Astrocyte of the spinal cord (primary cell): ENCODE results near the gene FAT1.

ENCODE experiments used
- DNase-seq: peaks from one replicate; pipeline ENCODE4 v3.0.0; 2011; ENCODE audit warnings: low read depth, low spot score
- H3K4me3 ChIP-seq: 2 replicates; pipeline ENCODE4 v1.5.1; 2011; ENCODE audit warnings: low read depth, mild to moderate bottlenecking, low read length, moderate library complexity
- in situ Hi-C: cut with HindIII; loops from 2 replicates; pipeline ENCODE4 v1.10.0; 2017; ENCODE audit warnings: low sequenced_read_pairs
- TF ChIP-seq, protein P1 (sequence below): IDR thresholded peaks from 2 replicates; pipeline ENCODE4 v1.5.1; 2012; ENCODE audit warnings: low read depth, mild to moderate bottlenecking, low read length, inconsistent platforms

FAT1 gene

DNA sequence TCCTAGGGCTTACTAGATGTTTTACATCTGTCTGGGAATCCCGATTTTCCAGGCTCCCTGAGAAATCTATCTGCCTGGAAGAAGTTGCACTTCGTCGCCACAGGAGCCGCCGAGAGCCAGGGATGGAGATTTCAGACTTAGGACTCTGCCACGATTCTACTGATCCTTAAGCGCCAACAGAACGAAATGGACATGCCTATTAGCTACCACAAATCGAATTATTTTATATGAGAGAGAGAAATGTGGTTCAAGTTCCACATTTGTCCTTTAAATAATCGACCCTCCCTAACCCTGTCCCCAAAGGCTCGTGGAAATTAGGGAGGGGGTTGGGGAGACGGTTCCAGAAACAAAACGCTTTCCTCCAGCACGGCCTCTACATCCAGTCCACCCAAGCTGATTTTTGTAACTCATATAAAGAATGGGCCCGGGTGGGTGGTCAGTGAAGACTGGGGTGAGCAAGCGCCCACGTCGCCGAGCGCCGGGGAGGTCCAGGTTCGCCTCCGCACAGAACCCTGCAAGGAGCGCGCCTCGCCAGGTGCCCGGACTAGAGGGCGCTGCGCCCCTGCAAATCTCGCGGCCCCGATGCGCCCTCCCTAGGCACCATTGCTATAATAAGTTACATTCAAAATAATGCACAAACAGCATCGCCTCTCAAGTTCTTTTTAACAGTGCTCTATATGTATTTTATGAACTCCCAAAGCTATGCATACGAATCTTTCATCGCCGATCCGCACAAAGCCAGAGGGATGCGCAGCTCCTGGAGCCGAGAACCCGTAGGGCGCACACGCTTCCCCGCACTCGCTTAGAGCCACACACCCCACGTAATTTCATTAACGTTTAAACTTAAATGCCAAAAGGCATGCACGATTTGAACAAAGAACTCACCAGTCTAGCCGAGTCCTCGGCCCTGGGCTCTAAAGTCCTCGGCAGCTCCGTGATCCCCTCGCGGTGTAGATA, 2.1 kb upstream of the FAT1 start:
- in situ Hi-C loops, result no loop called here
- peak overlapping the region; percentile 96 for H3K4me3 ChIP-seq
- TF ChIP-seq, protein P1, sequence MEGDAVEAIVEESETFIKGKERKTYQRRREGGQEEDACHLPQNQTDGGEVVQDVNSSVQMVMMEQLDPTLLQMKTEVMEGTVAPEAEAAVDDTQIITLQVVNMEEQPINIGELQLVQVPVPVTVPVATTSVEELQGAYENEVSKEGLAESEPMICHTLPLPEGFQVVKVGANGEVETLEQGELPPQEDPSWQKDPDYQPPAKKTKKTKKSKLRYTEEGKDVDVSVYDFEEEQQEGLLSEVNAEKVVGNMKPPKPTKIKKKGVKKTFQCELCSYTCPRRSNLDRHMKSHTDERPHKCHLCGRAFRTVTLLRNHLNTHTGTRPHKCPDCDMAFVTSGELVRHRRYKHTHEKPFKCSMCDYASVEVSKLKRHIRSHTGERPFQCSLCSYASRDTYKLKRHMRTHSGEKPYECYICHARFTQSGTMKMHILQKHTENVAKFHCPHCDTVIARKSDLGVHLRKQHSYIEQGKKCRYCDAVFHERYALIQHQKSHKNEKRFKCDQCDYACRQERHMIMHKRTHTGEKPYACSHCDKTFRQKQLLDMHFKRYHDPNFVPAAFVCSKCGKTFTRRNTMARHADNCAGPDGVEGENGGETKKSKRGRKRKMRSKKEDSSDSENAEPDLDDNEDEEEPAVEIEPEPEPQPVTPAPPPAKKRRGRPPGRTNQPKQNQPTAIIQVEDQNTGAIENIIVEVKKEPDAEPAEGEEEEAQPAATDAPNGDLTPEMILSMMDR, result peak; percentile 86
- peak; percentile 91 for DNase-seq

DNA sequence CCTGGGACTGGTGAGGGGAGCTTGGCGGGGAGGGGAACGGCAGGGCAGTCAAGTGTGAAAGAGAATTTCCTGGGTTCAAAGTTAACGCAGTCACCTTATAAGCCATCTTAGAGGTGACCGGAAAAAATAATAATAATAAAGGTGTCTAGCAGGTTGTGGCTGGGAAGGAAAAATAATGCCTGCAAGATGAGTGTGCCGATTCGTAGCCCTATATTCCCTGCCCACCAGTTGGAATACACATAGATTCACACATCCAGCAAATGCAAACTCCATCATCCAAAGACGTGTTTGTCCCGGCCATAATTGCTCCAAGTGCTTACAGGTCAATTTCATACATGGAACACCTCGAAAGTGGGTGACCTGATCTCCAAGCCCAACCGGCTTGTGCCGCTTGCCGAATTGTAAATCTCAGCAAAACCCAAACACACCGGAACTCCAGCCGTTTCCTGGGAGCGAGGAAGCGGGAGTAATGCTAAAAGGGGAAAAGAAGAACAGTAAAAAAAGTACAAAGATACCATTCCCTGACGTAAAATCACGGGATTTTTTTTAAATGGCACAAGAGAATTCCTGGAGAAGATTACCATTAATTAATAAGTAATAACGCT, 1.3 kb upstream of the FAT1 start:
- TF ChIP-seq, protein P1, result no peak
- peak overlapping the region; percentile 96 for H3K4me3 ChIP-seq
- DNase-seq, result peak; percentile 65
- in situ Hi-C loops, result no loop called here

DNA sequence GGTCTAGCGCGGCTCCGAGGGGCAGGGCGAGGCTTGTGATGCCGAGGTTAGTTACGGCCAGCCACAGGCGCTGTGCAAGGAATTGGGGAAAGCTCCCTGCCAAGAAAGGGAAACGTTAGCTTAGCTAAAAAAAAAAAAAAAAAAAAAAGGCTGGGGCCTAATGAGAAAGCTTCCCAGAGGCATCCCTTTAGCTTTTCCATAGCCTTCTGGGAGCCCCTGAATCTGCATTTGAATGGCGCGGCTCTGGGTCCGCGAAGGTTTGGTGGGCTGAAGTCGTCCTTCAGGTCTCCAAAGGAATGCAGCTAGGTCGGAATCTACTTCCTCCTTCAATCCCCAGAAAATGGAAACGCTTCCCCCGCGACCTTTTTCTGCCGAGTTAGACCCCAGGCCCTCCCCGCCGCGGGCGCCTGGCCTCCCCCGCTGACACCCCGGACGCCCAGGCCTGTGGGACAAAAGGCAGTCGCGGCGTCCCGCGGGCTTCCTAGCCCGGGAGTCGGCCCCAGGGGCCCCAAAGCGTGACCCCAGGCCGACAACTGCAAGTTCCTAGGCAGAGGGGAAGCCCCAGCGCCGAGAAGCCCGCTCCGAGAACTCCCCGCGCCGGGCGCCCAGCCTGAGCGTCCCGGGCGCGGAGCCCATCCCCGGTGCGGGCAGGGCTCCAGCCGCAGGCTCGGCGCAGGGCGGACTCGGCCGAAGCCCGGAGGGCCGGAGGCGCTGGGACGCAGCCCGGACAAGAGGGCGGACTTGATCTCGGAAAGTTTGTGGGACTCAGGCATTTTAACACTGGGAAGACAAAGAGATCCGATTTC, 605 bp upstream of the FAT1 start:
- TF ChIP-seq, protein P1, result no peak
- peak; percentile 56 for DNase-seq
- in situ Hi-C loops, result no loop called here
- peak overlapping the region; percentile 96 for H3K4me3 ChIP-seq

DNA sequence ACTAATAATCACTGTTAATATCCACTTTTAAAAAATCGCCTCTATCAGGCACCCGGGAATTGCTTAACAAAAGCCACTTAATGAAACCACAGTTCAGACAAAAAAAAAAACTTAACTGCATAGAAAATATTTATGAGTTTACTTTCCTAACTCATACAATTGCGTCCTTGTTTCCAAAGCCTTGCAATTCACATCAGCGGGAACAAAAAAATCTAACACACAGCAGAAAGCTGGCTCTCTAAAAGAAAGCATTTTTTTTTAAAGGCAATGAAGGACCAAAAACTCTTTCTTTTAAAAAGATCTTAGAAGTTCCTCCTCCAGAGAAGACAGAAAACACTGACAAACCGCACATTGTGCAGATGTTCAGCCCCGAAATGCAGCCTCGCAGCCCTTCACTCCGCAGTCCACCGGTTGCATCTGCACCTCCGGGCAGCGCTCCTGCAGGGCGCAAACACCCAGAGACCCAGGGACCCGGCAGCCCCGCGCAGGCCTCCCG, 812 bp downstream of the FAT1 start:
- peak overlapping the region; percentile 96 for H3K4me3 ChIP-seq
- TF ChIP-seq, protein P1, result no peak
- peak; percentile 54 for DNase-seq
- in situ Hi-C loops, result no loop called here

DNA sequence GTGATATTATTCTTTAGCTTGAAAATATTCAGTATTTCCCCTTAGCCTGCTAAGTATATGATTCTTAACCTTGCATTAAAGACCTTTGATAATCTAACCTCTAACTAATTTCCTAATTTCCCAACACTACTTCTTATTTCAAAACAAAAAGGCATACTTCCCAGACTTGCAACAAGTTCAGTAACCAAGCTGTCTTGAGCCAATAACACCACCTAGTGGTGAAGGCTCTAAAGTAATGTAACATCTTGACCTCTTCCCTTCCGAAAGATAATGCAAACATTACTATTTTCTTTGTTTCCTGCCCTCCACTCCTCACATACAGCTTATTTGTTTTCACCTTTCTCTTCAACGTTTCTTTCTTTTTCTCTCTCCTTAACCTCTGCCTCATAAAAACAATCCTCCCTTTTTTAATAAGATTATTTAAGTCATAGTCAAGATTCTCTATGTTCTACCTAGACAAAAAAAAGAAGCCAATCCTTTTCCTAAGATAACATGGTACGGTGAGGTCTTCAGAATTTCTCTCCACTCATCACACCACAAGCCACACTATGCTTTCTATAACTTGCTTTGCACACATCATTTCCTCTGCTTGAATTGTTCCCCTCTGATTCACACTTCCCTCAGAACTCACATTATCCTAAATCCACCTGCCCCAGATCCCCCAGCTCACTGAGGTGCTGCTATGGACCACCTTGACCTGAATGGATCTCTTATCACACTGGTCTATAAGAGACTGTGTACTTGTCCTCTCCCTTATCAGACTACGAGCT, 3.5 kb downstream of the FAT1 start:
- DNase-seq, result peak; percentile 53
- no peak overlapping the region for H3K4me3 ChIP-seq
- TF ChIP-seq, protein P1, result peak; percentile 36
- in situ Hi-C loops, result no loop called here

DNA sequence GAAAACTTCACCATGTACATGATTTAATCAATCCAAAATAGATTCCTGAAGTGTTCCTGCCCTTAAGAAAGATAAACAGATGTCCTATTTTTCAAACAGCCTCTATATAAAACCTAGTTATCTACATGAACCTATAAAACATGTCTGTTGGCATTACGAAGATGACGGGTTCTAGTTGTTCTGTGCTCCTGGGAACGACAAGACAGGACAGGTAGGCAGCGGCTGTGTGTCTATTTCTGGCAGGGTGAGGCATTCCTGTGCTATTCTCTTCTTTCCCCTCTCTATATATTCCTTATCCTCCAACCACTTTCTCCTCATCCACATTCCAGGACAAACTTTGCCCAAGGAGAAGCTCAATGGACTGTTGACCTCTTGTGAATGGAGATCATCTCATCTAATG, 6.1 kb downstream of the FAT1 start:
- in situ Hi-C loops, result no loop called here
- DNase-seq, result no peak

More for the DNA sequence above, 6.1 kb downstream of the FAT1 start:
- TF ChIP-seq, protein P1, result no peak
- H3K4me3 ChIP-seq, result no peak overlapping the region
